Activated T-cell treated with anti-CD3 and anti-CD28 coated beads for 1 hour (primary cell): ENCODE measurements around the gene SLC44A5.
"Not testable (repeated sequence)": the region's sequence is repeated elsewhere in the genome, so short reads cannot be mapped to it uniquely, and the experiment has no call there.

ENCODE experiments used
- DNase-seq: peaks from one replicate; pipeline ENCODE4 v3.0.0-alpha.2; 2020; ENCODE audit warnings: low read depth

SLC44A5 gene

GRCh38 chr1:75444220-75444619 lies 166.7 kb downstream of the SLC44A5 start:
- DNase-seq, result no peak

GRCh38 chr1:75440274-75440673 lies 170.6 kb downstream of the SLC44A5 start:
- DNase-seq, result no peak

- DNase-seq, result no peak
These were observed 172.6 kb downstream of the SLC44A5 start for GRCh38 chr1:75438355-75438754.

GRCh38 chr1:75431843-75432242 lies 179.1 kb downstream of the SLC44A5 start:
- DNase-seq, result no peak

GRCh38 chr1:75430526-75430925 lies 180.4 kb downstream of the SLC44A5 start:
- no peak for DNase-seq

- DNase-seq, result no peak
These were observed 184.2 kb downstream of the SLC44A5 start for GRCh38 chr1:75426688-75427087.

GRCh38 chr1:75425001-75425650 lies 185.8 kb downstream of the SLC44A5 start:
- DNase-seq, result no peak

GRCh38 chr1:75423616-75424015 lies 187.3 kb downstream of the SLC44A5 start:
- DNase-seq, result no peak

- no peak for DNase-seq
These were observed 187.8 kb downstream of the SLC44A5 start for GRCh38 chr1:75423136-75423535.

GRCh38 chr1:75421371-75421770 lies 189.5 kb downstream of the SLC44A5 start:
- no peak for DNase-seq

- DNase-seq, result no peak
These were observed 195.7 kb downstream of the SLC44A5 start for GRCh38 chr1:75415187-75415586.

GRCh38 chr1:75412616-75413015 lies 198.3 kb downstream of the SLC44A5 start:
- no peak for DNase-seq

GRCh38 chr1:75404681-75405080 lies 206.2 kb downstream of the SLC44A5 start:
- DNase-seq, result not testable (repeated sequence)

- DNase-seq, result not testable (repeated sequence)
These were observed 207.7 kb downstream of the SLC44A5 start for GRCh38 chr1:75403147-75403646.

GRCh38 chr1:75400716-75401115 lies 210.2 kb downstream of the SLC44A5 start:
- no peak for DNase-seq

GRCh38 chr1:75396745-75397144 lies 214.2 kb downstream of the SLC44A5 start:
- no peak for DNase-seq

GRCh38 chr1:75396260-75396659 lies 214.7 kb downstream of the SLC44A5 start:
- DNase-seq, result no peak

- no peak for DNase-seq
These were observed 216.4 kb downstream of the SLC44A5 start for GRCh38 chr1:75394386-75395139.

GRCh38 chr1:75392278-75392677 lies 218.6 kb downstream of the SLC44A5 start:
- no peak for DNase-seq

GRCh38 chr1:75375476-75376447 lies 235.2 kb downstream of the SLC44A5 start:
- not testable (repeated sequence) for DNase-seq

- DNase-seq, result no peak
These were observed 237.3 kb downstream of the SLC44A5 start for GRCh38 chr1:75373542-75374159.

GRCh38 chr1:75366595-75366994 lies 244.3 kb downstream of the SLC44A5 start:
- no peak for DNase-seq
